ENCODE data around the gene SLC25A30.

Gene SLC25A30
- 20.5 to 32.0 (median 27.4) reads per million in 3 experiments for total RNA-seq

GRCh38 chr13:45417790-45418534 is at the start of gene SLC25A30:
SLC25A30 (minus strand) TSS chr13:45418373; CDS start chr13:45411425, 6,948 bp downstream.
- peak; percentile 88 for DNase-seq

GRCh38 chr13:45466359-45466758 is 48.2 kb upstream of the SLC25A30 start:
- DNase-seq = no peak

GRCh38 chr13:45464687-45465453 is 46.7 kb upstream of the SLC25A30 start, which contains the start of gene COG3:
COG3 (plus strand) TSS chr13:45464939; CDS start chr13:45465037, 98 bp downstream.
- peak; percentile 97 for DNase-seq

GRCh38 chr13:45464141-45464686 is 46.0 kb upstream of the SLC25A30 start:
- DNase-seq = no peak

- DNase-seq = no peak
Observed at GRCh38 chr13:45456196-45456972, 38.2 kb upstream of the SLC25A30 start.

GRCh38 chr13:45454204-45454603 is 36.0 kb upstream of the SLC25A30 start:
- no peak for DNase-seq

GRCh38 chr13:45451282-45451681 is 33.1 kb upstream of the SLC25A30 start:
- DNase-seq = no peak

- DNase-seq = no peak
Observed at GRCh38 chr13:45448965-45449559, 30.9 kb upstream of the SLC25A30 start.

GRCh38 chr13:45447050-45447661 is 29.0 kb upstream of the SLC25A30 start:
- no peak for DNase-seq

- DNase-seq = no peak
Observed at GRCh38 chr13:45446181-45446580, 28.0 kb upstream of the SLC25A30 start.

- no peak for DNase-seq
Observed at GRCh38 chr13:45445053-45445452, 26.9 kb upstream of the SLC25A30 start.

- no peak for DNase-seq
Observed at GRCh38 chr13:45441633-45442032, 23.5 kb upstream of the SLC25A30 start.

GRCh38 chr13:45439781-45440462 is 21.7 kb upstream of the SLC25A30 start:
- no peak for DNase-seq

- no peak for DNase-seq
Observed at GRCh38 chr13:45439008-45439407, 20.8 kb upstream of the SLC25A30 start.

- no peak for DNase-seq
Observed at GRCh38 chr13:45437947-45438346, 19.8 kb upstream of the SLC25A30 start.

GRCh38 chr13:45436953-45437352 is 18.8 kb upstream of the SLC25A30 start:
- DNase-seq = no peak

- no peak for DNase-seq
Observed at GRCh38 chr13:45436332-45436731, 18.2 kb upstream of the SLC25A30 start.

GRCh38 chr13:45434556-45435371 is 16.6 kb upstream of the SLC25A30 start:
- no peak for DNase-seq

- DNase-seq = no peak
Observed at GRCh38 chr13:45433381-45433790, 15.2 kb upstream of the SLC25A30 start.

GRCh38 chr13:45432737-45433380 is 14.7 kb upstream of the SLC25A30 start:
- no peak for DNase-seq
